SU-DHL-6 (cell line): ENCODE data around the gene FSTL3.

Source experiments
- CTCF ChIP-seq: fragments of 200-600 bp; sonication (generic); IDR thresholded peaks from one replicate; pipeline ENCODE4 v1.5.1; 2017; ENCODE audit warnings: antibody characterized with exemption, mild to moderate bottlenecking, low read length, moderate library complexity; ENCODE audit not compliant: insufficient read depth, poor library complexity, severe bottlenecking
- EZH2phosphoT487 ChIP-seq: fragments of 200-600 bp; sonication (generic), shearing (Covaris generic); conservative IDR thresholded peaks from 2 replicates; pipeline ENCODE4 v1.6.1; 2018; ENCODE audit warnings: mild to moderate bottlenecking, antibody characterized with exemption, low read length, moderate library complexity, mixed read lengths

DNA sequence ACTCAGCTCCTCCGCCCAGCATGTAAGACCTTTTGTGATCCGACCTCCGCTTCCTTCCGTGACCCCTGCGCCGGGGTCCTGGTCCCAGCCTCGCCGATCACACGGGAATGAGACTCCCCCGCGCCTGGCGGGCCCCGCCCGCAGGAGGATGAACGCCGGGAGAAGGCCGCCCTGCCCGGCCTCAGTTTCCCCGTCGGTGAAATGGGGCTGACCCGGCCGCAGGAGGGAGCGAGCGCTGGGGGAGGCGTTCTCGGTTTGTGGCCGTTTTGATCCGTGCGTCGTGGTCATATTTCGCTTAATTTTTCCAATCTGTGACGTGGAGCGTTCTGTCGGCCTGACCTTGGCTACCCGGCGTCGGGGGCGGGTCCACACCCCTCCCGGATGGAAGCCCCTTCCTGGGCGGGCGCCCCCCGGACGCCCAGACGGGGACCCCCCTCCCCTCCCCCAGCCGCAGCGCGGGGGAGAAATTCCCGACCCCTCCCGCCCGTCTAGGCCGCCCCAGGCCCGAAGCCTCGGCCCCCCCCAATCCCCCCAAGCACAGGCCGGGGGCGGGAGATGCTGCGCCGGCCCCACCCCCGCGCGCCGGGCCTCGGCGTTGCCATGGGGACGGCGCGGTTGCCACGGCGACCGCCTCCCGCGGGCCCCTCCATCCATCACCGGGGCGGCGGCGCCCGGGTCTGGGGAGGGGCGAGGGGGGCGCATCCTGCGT is 43.6 kb downstream of the FSTL3 start:
- TF ChIP-seq CTCF: no peak
- TF ChIP-seq EZH2phosphoT487: no peak
